MM.1S (cell line): ENCODE data around the gene EXOC2.

Experiments used
- CTCF ChIP-seq: fragments of 300-600 bp; sonication (generic); IDR thresholded peaks from 2 replicates; pipeline ENCODE4 v1.5.1; 2016; ENCODE audit warnings: antibody characterized with exemption, low read length, mixed read lengths
- EZH2 ChIP-seq: fragments of 300-600 bp; sonication (generic); optimal IDR thresholded peaks from 2 replicates; pipeline ENCODE3; 2017; ENCODE audit warnings: low read depth, mild to moderate bottlenecking, antibody characterized with exemption, low read length, mixed read lengths

- no peak for TF ChIP-seq CTCF
- TF ChIP-seq EZH2, result no peak
Observed at GRCh38 chr6:717135-717534, 24.2 kb upstream of the EXOC2 start.
